Stomach smooth muscle (tissue), 2 donors: ENCODE data around the gene SRMS.

ENCODE experiments used
- H3K27ac ChIP-seq: one replicate; pipeline ENCODE4 v1.7.0; 2013; ENCODE audit warnings: mild to moderate bottlenecking, low read length, inconsistent platforms
- H3K27me3 ChIP-seq, 2 donors: one replicate each; pipeline ENCODE4 v1.7.0; 2013; ENCODE audit warnings: low read length in 2 of 2; ENCODE audit not compliant: insufficient read depth in 2 of 2, control insufficient read depth in 1 of 2
- H3K36me3 ChIP-seq, 2 donors: one replicate each; pipeline ENCODE4 v1.7.0; 2013; ENCODE audit warnings: low read length in 2 of 2; ENCODE audit not compliant: control insufficient read depth in 2 of 2, insufficient read depth in 2 of 2
- H3K4me1 ChIP-seq: one replicate; pipeline ENCODE4 v1.7.0; 2013; ENCODE audit warnings: low read length; ENCODE audit not compliant: control insufficient read depth, insufficient read depth
- H3K4me3 ChIP-seq, 2 donors: one replicate each; pipeline ENCODE4 v1.7.0; 2013; ENCODE audit warnings: low read length in 2 of 2
- H3K9ac ChIP-seq, 2 donors: one replicate each; pipeline ENCODE4 v1.7.0; 2013; ENCODE audit warnings: low read length in 2 of 2, mild to moderate bottlenecking in 1 of 2
- H3K9me3 ChIP-seq, 2 donors: one replicate each; pipeline ENCODE4 v1.7.0; 2013; ENCODE audit warnings: low read length in 2 of 2; ENCODE audit not compliant: control insufficient read depth in 2 of 2
- donor health status: healthy.
- donor health status: Pancreatic carcinoma.

Gene SRMS

GRCh38 chr20:63568986-63569949, 21.7 kb upstream of the SRMS start:
- Histone ChIP-seq H3K9ac (no peak overlapping the region), H3K9me3 (no peaks in the 10 kb centered on the region), H3K36me3 (peaks cover 0 to 3% of the 10 kb centered on the region in 2 donors), H3K27me3 (no peaks in the 10 kb centered on the region), H3K4me1 (peaks cover 12% of the 10 kb centered on the region), H3K4me3 (no peak overlapping the region), H3K27ac (no peak overlapping the region)

GRCh38 chr20:63568170-63568981, 20.8 kb upstream of the SRMS start:
- Histone ChIP-seq H3K36me3 (peaks cover 0 to 6% of the 10 kb centered on the region in 2 donors), H3K4me1 (peaks cover 8% of the 10 kb centered on the region), H3K4me3 (no peak overlapping the region), H3K9ac (no peak overlapping the region), H3K9me3 (no peaks in the 10 kb centered on the region), H3K27me3 (no peaks in the 10 kb centered on the region), H3K27ac (no peak overlapping the region)

GRCh38 chr20:63567386-63568169, 20.0 kb upstream of the SRMS start:
- no peaks in the 10 kb centered on the region for H3K27me3 ChIP-seq
- no peaks in the 10 kb centered on the region for H3K9me3 ChIP-seq
- no peak overlapping the region for H3K9ac ChIP-seq
- H3K4me3 ChIP-seq = no peak overlapping the region
- no peak overlapping the region for H3K27ac ChIP-seq
- H3K4me1 ChIP-seq = no peaks in the 10 kb centered on the region
- H3K36me3 ChIP-seq = peaks cover 3 to 12% of the 10 kb centered on the region in 2 donors

- H3K9ac ChIP-seq = no peak overlapping the region
- H3K36me3 ChIP-seq = peaks cover 7 to 12% of the 10 kb centered on the region in 2 donors
- H3K4me3 ChIP-seq = no peak overlapping the region
- no peaks in the 10 kb centered on the region for H3K27me3 ChIP-seq
- no peaks in the 10 kb centered on the region for H3K4me1 ChIP-seq
- no peak overlapping the region for H3K27ac ChIP-seq
- H3K9me3 ChIP-seq = no peaks in the 10 kb centered on the region
These were observed 19.5 kb upstream of the SRMS start for GRCh38 chr20:63567136-63567385.

GRCh38 chr20:63566395-63567135, 19.0 kb upstream of the SRMS start:
- Histone ChIP-seq H3K4me3 (no peak overlapping the region), H3K36me3 (peaks cover 7 to 12% of the 10 kb centered on the region in 2 donors), H3K9ac (no peak overlapping the region), H3K9me3 (no peaks in the 10 kb centered on the region), H3K4me1 (no peaks in the 10 kb centered on the region), H3K27me3 (no peaks in the 10 kb centered on the region), H3K27ac (no peak overlapping the region)

GRCh38 chr20:63565699-63566335, 18.3 kb upstream of the SRMS start:
- H3K27ac ChIP-seq = no peak overlapping the region
- no peaks in the 10 kb centered on the region for H3K4me1 ChIP-seq
- no peak overlapping the region for H3K9ac ChIP-seq
- peaks cover 13 to 15% of the 10 kb centered on the region in 2 donors for H3K36me3 ChIP-seq
- no peak overlapping the region for H3K4me3 ChIP-seq
- no peaks in the 10 kb centered on the region for H3K9me3 ChIP-seq
- no peaks in the 10 kb centered on the region for H3K27me3 ChIP-seq

GRCh38 chr20:63565021-63565698, 17.6 kb upstream of the SRMS start:
- H3K27me3 ChIP-seq = no peaks in the 10 kb centered on the region

GRCh38 chr20:63564036-63564810, 16.7 kb upstream of the SRMS start:
- Histone ChIP-seq H3K4me1 (no peaks in the 10 kb centered on the region), H3K4me3 (no peak overlapping the region), H3K27me3 (no peaks in the 10 kb centered on the region), H3K36me3 (peaks cover 19 to 21% of the 10 kb centered on the region in 2 donors), H3K27ac (no peak overlapping the region), H3K9ac (no peak overlapping the region), H3K9me3 (no peaks in the 10 kb centered on the region)

More at GRCh38 chr20:63565021-63565698, 17.6 kb upstream of the SRMS start:
- Histone ChIP-seq H3K4me1 (no peaks in the 10 kb centered on the region), H3K4me3 (no peak overlapping the region), H3K36me3 (peaks cover 19 to 21% of the 10 kb centered on the region in 2 donors), H3K9ac (no peak overlapping the region), H3K9me3 (no peaks in the 10 kb centered on the region), H3K27ac (no peak overlapping the region)
